Endothelial cell of umbilical vein (primary cell): ENCODE results near the gene C10orf67.

Experiments
- EZH2 ChIP-seq: IDR thresholded peaks from 2 replicates; pipeline ENCODE4 v1.6.1; 2012; ENCODE audit warnings: borderline replicate concordance, low read depth, mild to moderate bottlenecking, moderate library complexity, low read length, inconsistent platforms; ENCODE audit not compliant: severe bottlenecking
- JUN ChIP-seq: IDR thresholded peaks from 2 replicates; pipeline ENCODE4 v1.6.1; 2011; ENCODE audit warnings: borderline replicate concordance, low read depth; ENCODE audit not compliant: insufficient read length, insufficient read depth
- POLR2A ChIP-seq: IDR thresholded peaks from 2 replicates; pipeline ENCODE4 v1.6.1; 2012; ENCODE audit warnings: low read depth, mild to moderate bottlenecking, control low read depth, low read length
- POLR2AphosphoS5 ChIP-seq: IDR thresholded peaks from 2 replicates; pipeline ENCODE4 v1.6.1; 2012; ENCODE audit warnings: low read depth, mild to moderate bottlenecking, control low read depth, low read length, moderate library complexity; ENCODE audit not compliant: insufficient read depth
- TF ChIP-seq, protein P1 (sequence below), 2 donors: IDR thresholded peaks; 1 replicate in 1 of 2; 2 replicates in 1 of 2; pipeline ENCODE4 v1.5.1; 2011; ENCODE audit warnings: low read length in 2 of 2, mild to moderate bottlenecking in 2 of 2, moderate library complexity in 2 of 2, control low read depth in 1 of 2, inconsistent platforms in 1 of 2, low read depth in 1 of 2; ENCODE audit not compliant: insufficient read depth in 1 of 2; ENCODE audit errors: extremely low read depth in 1 of 2
- TF ChIP-seq, protein P2 (sequence below): IDR thresholded peaks from 2 replicates; pipeline ENCODE4 v1.6.1; 2011; ENCODE audit not compliant: insufficient read depth, insufficient read length

DNA sequence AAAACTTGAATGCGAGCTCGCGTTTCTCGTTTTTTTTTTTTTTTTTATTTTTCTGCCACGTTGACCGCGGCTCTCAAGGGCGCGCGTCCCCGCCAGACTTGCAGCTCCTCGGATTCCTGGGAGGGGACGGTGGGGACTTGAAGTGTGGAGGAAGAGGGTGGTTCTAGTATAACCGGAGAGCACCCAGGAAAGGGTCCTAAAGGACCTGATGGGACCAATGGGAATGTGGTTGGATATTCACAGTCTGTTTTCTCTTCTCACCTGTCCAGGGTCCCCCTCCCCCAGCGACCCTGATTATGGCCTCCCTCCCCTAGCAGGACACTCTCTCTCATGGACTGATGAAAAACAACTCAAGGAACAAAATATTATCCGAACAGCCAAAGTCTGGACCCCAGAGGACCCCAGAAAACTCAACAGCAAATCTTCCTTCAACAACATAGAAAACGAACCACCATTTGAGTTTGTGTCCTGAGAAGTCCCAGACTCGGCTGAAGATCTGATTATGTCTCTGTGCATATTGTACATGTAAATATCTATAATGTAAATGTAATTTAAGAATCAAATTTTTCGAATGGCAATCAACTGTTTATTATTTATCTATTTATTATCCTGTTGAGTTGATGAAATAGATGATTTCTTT lies 151.0 kb downstream of the C10orf67 start:
- TF ChIP-seq, protein P1, sequence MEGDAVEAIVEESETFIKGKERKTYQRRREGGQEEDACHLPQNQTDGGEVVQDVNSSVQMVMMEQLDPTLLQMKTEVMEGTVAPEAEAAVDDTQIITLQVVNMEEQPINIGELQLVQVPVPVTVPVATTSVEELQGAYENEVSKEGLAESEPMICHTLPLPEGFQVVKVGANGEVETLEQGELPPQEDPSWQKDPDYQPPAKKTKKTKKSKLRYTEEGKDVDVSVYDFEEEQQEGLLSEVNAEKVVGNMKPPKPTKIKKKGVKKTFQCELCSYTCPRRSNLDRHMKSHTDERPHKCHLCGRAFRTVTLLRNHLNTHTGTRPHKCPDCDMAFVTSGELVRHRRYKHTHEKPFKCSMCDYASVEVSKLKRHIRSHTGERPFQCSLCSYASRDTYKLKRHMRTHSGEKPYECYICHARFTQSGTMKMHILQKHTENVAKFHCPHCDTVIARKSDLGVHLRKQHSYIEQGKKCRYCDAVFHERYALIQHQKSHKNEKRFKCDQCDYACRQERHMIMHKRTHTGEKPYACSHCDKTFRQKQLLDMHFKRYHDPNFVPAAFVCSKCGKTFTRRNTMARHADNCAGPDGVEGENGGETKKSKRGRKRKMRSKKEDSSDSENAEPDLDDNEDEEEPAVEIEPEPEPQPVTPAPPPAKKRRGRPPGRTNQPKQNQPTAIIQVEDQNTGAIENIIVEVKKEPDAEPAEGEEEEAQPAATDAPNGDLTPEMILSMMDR (IDR thresholded peaks at IDR 0.05; ENCODE audit: extremely low read depth in 1 of 2, insufficient read depth in 1 of 2, low read depth in 1 of 2, low read length in 2 of 2), result no peak
- TF ChIP-seq POLR2AphosphoS5, result no peak
- no peak for TF ChIP-seq EZH2
- no peak for TF ChIP-seq POLR2A
- TF ChIP-seq JUN, result no peak
- TF ChIP-seq, protein P2, sequence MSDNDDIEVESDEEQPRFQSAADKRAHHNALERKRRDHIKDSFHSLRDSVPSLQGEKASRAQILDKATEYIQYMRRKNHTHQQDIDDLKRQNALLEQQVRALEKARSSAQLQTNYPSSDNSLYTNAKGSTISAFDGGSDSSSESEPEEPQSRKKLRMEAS, result no peak
